ENCODE measurements around the gene AK8. TPM values are rescaled to one million over a fixed set of nuclear protein-coding genes. Genes with fewer than 3 reads are reported as not detected.

The AK8 gene
- total RNA-seq, 1 experiment from 2014 or later = 0.42 TPM

- no peak overlapping the region for H3K27ac Mint-ChIP-seq (ENCODE audit: low read depth, unreplicated experiment)
- intact Hi-C loops (cut with micrococcal nuclease) = no loop called here
- H3K9me3 Mint-ChIP-seq (ENCODE audit: unreplicated experiment) = no peaks in the 10 kb centered on the region
- H3K4me1 Mint-ChIP-seq (ENCODE audit: insufficient read depth, unreplicated experiment) = no peaks in the 10 kb centered on the region
- no peak for DNase-seq (ENCODE audit: unreplicated experiment)
- no peak overlapping the region for H3K4me3 Mint-ChIP-seq (ENCODE audit: unreplicated experiment)
- peaks cover 48% of the 10 kb centered on the region for H3K27me3 Mint-ChIP-seq (ENCODE audit: insufficient read depth, unreplicated experiment)
- POLR2A ChIA-PET = no interaction called here
- TF ChIP-seq, protein P1, sequence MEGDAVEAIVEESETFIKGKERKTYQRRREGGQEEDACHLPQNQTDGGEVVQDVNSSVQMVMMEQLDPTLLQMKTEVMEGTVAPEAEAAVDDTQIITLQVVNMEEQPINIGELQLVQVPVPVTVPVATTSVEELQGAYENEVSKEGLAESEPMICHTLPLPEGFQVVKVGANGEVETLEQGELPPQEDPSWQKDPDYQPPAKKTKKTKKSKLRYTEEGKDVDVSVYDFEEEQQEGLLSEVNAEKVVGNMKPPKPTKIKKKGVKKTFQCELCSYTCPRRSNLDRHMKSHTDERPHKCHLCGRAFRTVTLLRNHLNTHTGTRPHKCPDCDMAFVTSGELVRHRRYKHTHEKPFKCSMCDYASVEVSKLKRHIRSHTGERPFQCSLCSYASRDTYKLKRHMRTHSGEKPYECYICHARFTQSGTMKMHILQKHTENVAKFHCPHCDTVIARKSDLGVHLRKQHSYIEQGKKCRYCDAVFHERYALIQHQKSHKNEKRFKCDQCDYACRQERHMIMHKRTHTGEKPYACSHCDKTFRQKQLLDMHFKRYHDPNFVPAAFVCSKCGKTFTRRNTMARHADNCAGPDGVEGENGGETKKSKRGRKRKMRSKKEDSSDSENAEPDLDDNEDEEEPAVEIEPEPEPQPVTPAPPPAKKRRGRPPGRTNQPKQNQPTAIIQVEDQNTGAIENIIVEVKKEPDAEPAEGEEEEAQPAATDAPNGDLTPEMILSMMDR (IDR thresholded peaks at IDR 0.05; ENCODE audit: unreplicated experiment) = no peak
- no TSS peak for BruUV-seq (replicated peaks)
- CTCF ChIA-PET = no interaction called here
- no peaks in the 10 kb centered on the region for H3K36me3 Mint-ChIP-seq (ENCODE audit: insufficient read depth, unreplicated experiment)
Measured at GRCh38 chr9:132730054-132731033, 147.7 kb downstream of the AK8 start.

GRCh38 chr9:132729235-132729890 lies 148.7 kb downstream of the AK8 start:
- H3K4me3 Mint-ChIP-seq (ENCODE audit: unreplicated experiment) = no peak overlapping the region
- DNase-seq (ENCODE audit: unreplicated experiment) = no peak
- H3K36me3 Mint-ChIP-seq (ENCODE audit: insufficient read depth, unreplicated experiment) = no peaks in the 10 kb centered on the region
- H3K27me3 Mint-ChIP-seq (ENCODE audit: insufficient read depth, unreplicated experiment) = peaks cover 48% of the 10 kb centered on the region
- intact Hi-C loops (cut with micrococcal nuclease) = no loop called here
- POLR2A ChIA-PET = no interaction called here
- TF ChIP-seq, protein P1 (IDR thresholded peaks at IDR 0.05; ENCODE audit: unreplicated experiment) = no peak
- CTCF ChIA-PET = no interaction called here
- no peak overlapping the region for H3K27ac Mint-ChIP-seq (ENCODE audit: low read depth, unreplicated experiment)
- no peaks in the 10 kb centered on the region for H3K9me3 Mint-ChIP-seq (ENCODE audit: unreplicated experiment)
- BruUV-seq (replicated peaks) = no TSS peak
- no peaks in the 10 kb centered on the region for H3K4me1 Mint-ChIP-seq (ENCODE audit: insufficient read depth, unreplicated experiment)

DNA sequence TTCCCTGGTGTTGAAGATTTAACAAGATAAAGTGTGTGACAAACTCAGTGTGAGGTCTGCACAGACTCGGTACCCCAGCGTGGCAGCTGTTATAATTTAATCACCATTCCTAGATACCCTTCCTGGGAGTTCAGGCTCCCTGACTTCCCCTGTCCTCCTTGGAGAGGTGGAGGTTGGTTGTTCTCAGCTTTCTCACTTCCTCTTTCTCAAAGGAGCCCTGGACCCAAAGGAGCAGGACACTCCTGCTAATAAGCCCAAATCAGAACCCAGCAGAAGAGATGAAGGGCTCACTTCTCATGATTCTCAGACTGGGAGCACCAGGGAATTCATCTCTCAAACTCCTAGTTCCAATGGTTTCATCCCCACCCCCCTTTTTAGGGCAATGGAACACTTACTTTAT lies 149.6 kb downstream of the AK8 start:
- no peaks in the 10 kb centered on the region for H3K4me1 Mint-ChIP-seq (ENCODE audit: insufficient read depth, unreplicated experiment)
- H3K9me3 Mint-ChIP-seq (ENCODE audit: unreplicated experiment) = no peaks in the 10 kb centered on the region
- TF ChIP-seq, protein P1 (IDR thresholded peaks at IDR 0.05; ENCODE audit: unreplicated experiment) = no peak
- intact Hi-C loops (cut with micrococcal nuclease) = no loop called here
- no TSS peak for BruUV-seq (replicated peaks)
- no peak overlapping the region for H3K4me3 Mint-ChIP-seq (ENCODE audit: unreplicated experiment)
- ChIA-PET CTCF (no interaction called here), POLR2A (interaction anchor here (0.8 kb wide), 1 partner anchor 51 kb away, joined by 4 read pairs; no protein-coding TSS in a partner anchor)
- no peak for DNase-seq (ENCODE audit: unreplicated experiment)
- H3K27me3 Mint-ChIP-seq (ENCODE audit: insufficient read depth, unreplicated experiment) = peaks cover 49% of the 10 kb centered on the region
- H3K36me3 Mint-ChIP-seq (ENCODE audit: insufficient read depth, unreplicated experiment) = no peaks in the 10 kb centered on the region
- no peak overlapping the region for H3K27ac Mint-ChIP-seq (ENCODE audit: low read depth, unreplicated experiment)

DNA sequence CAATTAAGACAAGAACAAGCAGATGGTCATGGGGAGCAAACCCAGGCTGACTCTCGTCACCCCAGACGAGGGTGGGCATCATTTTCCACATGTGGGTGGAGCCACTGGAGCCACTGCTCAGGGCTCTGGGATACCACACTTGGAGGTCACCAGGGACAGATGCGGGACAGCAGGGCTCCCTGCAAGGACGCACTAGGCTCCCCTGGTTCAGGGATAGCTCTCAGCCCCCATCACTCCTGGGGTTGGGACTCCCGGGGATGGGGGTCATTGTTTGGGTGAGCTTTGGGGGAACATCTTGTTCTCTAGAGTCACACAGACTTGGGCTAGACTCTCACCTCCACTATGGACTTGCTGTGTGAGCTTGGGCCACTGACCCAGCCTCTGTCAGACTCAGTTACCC lies 150.0 kb downstream of the AK8 start:
- H3K27me3 Mint-ChIP-seq (ENCODE audit: insufficient read depth, unreplicated experiment) = peaks cover 53% of the 10 kb centered on the region

More for the DNA sequence above, 150.0 kb downstream of the AK8 start:
- Mint-ChIP-seq H3K36me3 (ENCODE audit: insufficient read depth, unreplicated experiment) (no peaks in the 10 kb centered on the region), H3K4me3 (ENCODE audit: unreplicated experiment) (no peak overlapping the region), H3K27ac (ENCODE audit: low read depth, unreplicated experiment) (no peak overlapping the region), H3K4me1 (ENCODE audit: insufficient read depth, unreplicated experiment) (no peaks in the 10 kb centered on the region), H3K9me3 (ENCODE audit: unreplicated experiment) (no peaks in the 10 kb centered on the region)
- no peak for DNase-seq (ENCODE audit: unreplicated experiment)
- TF ChIP-seq, protein P1 (IDR thresholded peaks at IDR 0.05; ENCODE audit: unreplicated experiment) = no peak
- POLR2A ChIA-PET = interaction anchor here (0.8 kb wide), 1 partner anchor 51 kb away, joined by 4 read pairs; no protein-coding TSS in a partner anchor
- CTCF ChIA-PET = no interaction called here
- no TSS peak for BruUV-seq (replicated peaks)
- intact Hi-C loops (cut with micrococcal nuclease) = no loop called here
